Activated T-cell treated with anti-CD3 and anti-CD28 coated beads, Interleukin-2, amount 50 U/mL, for 48 hours (primary cell): Measurements from ENCODE around the gene KRTAP19-5.
"Not testable (repeated sequence)": the region's sequence is repeated elsewhere in the genome, so short reads cannot be mapped to it uniquely, and the experiment has no call there.

Experiments used
- DNase-seq, 2 experiments: peaks; one replicate each; pipeline ENCODE4 v3.0.0-alpha.2; 2020

Gene KRTAP19-5

GRCh38 chr21:30502041-30502440 lies at the start of gene KRTAP19-5:
KRTAP19-5 (minus strand) TSS chr21:30502141; CDS start chr21:30502090, 51 bp downstream.
- no peak for DNase-seq

DNA sequence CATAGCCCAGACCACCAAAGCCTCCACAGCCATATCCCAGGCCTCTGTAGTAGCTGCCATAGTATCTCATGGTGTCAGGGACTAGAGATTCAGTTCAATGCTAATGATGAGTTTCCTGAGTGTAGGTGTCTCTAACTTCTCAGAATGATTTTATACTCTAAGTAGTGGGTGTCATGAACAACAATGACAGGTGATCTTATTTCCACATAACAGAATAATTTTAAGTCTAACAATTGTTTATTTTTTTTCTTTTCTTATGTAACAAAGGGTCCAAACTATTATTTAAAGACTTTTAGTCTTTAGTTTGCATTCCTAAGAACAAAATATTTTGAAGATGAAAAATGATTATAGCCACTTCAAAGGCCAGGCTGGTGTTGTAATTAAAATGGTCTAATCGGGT lies 39.8 kb upstream of the KRTAP19-5 start, which contains the start of gene KRTAP19-6:
KRTAP19-6 (minus strand) TSS at position 101 of the 400 bp plus-strand sequence; CDS start at position 70, 31 bp downstream.
- no peak for DNase-seq

DNA sequence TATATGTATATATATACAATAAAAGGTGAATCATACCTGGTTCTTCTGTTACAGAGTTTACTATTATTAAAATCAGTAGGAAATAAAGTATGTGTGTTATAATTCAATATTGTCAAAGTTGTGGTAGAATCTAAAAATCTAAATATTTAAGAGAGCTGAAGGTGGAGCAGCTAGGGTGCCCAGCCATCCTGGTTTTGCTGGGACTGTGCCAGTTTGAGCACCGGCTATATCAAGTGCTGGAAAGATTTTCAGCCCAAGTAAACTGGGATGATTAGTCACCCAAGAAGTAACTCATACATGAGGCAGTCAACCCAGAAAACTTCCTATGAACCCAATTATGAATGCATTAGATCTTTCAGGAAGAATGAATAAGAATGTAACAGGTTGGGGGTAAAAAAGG lies 16.9 kb upstream of the KRTAP19-5 start:
- no peak for DNase-seq

DNA sequence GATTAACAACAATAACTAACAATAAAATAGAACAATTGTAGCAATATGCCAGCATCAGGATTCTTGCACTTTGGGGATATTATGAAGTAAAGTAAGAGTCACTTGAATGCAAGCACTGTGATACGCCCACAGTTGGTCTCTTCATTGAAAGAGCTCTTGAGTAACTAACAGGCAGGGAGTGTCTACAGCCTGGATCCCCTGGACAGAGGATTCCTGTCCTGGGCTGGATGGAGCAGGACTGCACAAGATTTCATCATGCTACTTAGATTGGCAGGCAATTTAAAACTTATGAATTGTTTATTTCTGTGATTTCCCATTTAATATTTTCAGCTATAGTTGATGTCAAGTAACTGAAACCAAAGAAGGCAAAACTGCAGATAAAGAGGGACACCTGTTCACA lies 13.7 kb upstream of the KRTAP19-5 start:
- DNase-seq: no peak

DNA sequence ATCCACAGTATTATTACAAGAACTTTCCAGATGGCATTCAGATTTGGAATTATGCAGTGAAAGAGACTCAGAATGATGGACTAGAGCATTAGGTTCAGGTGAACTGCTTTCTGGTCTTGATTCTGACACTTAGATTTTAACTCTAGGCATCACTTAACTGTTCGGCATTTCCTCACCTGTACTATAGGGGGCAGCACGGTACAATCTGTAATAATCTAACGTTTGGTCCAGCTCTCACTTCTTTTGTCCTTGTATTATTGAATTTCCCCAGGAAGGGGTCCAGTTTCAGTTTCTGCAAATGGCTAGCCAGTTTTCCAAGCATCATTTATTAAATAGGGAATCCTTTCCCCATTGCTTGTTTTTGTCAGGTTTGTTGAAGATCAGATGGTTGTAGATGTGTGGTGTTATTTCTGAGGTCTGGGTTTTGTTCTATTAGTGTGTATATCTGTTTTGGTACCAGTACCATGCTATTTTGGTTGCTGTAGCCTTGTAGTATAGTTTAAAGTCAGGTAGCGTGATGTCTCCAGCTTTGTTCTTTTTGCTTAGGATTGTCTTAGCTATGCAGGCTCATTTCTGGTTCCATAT lies 3.8 kb upstream of the KRTAP19-5 start:
- not testable (repeated sequence) for DNase-seq

DNA sequence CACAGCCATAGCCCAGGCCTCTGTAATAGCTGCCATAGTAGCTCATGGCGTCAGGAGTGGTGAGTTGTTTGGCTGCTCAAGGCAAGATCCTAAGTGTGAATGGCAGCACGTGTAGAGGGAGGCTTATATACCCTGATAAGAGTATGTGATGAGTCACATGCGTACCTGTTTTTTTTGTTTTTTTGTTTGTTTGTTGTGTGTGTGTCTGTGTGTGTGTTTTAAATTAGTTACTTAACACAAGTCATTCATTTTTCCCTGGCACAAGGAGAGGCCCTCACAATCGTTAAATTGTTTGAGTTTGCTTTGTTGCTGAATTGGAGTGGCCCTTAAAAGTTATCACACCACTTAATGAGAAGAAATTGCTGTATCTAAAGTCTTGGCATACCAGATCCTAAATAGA lies 4.9 kb downstream of the KRTAP19-5 start, which contains the start of gene KRTAP19-4:
KRTAP19-4 (minus strand) TSS at position 101 of the 400 bp plus-strand sequence; CDS start at position 46, 55 bp downstream.
- no peak for DNase-seq

GRCh38 chr21:30491963-30492428 lies 9.9 kb downstream of the KRTAP19-5 start, which contains the start of gene KRTAP19-3:
KRTAP19-3 (minus strand) TSS chr21:30492013; CDS start chr21:30491957, 56 bp downstream.
- DNase-seq: no peak

GRCh38 chr21:30487336-30487735 lies 14.6 kb downstream of the KRTAP19-5 start, which contains the start of gene KRTAP19-2:
KRTAP19-2 (minus strand) TSS chr21:30487436; CDS start chr21:30487348, 88 bp downstream.
- DNase-seq: no peak

- DNase-seq: no peak
Measured at GRCh38 chr21:30486180-30486579, 15.8 kb downstream of the KRTAP19-5 start.

- DNase-seq: no peak
Measured at GRCh38 chr21:30482130-30482529, 19.8 kb downstream of the KRTAP19-5 start.

GRCh38 chr21:30480145-30480544 lies 21.8 kb downstream of the KRTAP19-5 start, which contains the start of gene KRTAP19-1:
KRTAP19-1 (minus strand) TSS chr21:30480367; CDS start chr21:30480317, 50 bp downstream.
- no peak for DNase-seq

GRCh38 chr21:30479259-30479658 lies 22.7 kb downstream of the KRTAP19-5 start:
- DNase-seq: no peak

DNA sequence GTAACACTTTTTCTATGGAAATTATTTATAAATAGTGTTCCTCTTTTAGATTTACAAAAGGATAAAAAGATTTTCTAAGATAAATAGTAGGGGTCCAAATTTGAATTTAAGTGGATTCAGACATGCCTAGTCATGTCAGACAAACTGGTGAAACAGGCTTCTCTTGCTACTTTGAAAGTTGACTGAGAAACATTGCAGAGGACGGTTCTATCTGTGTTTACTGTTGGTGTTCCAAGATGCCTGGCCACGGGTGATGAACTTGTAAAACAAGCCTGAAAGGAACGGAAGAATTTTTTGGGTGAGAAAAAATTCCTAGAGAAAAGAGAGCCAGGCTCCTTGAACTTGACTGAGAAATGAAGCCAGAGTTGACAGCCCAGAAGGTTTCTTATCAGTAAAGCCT lies 23.9 kb downstream of the KRTAP19-5 start:
- DNase-seq: no peak

GRCh38 chr21:30468900-30469714 lies 32.8 kb downstream of the KRTAP19-5 start:
- DNase-seq: no peak

- no peak for DNase-seq
Measured at GRCh38 chr21:30463713-30464112, 38.2 kb downstream of the KRTAP19-5 start.
